ENCODE measurements around the gene LINGO3. TPM values are rescaled to one million over a fixed set of nuclear protein-coding genes. Genes with fewer than 3 reads are reported as not detected.
"Not testable (repeated sequence)": the region's sequence is repeated elsewhere in the genome, so short reads cannot be mapped to it uniquely, and the experiment has no call there.

The LINGO3 gene
- total RNA-seq, 2 donors from 2014 or later: 0.17 TPM; not detected in 1

GRCh38 chr19:2290441-2291184 is 17.3 kb downstream of the LINGO3 start:
- Mint-ChIP-seq H3K4me1 (peaks cover 16% of the 10 kb centered on the region), H3K36me3 (ENCODE audit: low read depth) (no peaks in the 10 kb centered on the region), H3K27ac (no peak overlapping the region), H3K4me3 (peak overlapping the region; percentile 73), H3K9me3 (no peaks in the 10 kb centered on the region), H3K27me3 (no peaks in the 10 kb centered on the region)
- ATAC-seq (replicated peaks): peak; percentile 35

DNA sequence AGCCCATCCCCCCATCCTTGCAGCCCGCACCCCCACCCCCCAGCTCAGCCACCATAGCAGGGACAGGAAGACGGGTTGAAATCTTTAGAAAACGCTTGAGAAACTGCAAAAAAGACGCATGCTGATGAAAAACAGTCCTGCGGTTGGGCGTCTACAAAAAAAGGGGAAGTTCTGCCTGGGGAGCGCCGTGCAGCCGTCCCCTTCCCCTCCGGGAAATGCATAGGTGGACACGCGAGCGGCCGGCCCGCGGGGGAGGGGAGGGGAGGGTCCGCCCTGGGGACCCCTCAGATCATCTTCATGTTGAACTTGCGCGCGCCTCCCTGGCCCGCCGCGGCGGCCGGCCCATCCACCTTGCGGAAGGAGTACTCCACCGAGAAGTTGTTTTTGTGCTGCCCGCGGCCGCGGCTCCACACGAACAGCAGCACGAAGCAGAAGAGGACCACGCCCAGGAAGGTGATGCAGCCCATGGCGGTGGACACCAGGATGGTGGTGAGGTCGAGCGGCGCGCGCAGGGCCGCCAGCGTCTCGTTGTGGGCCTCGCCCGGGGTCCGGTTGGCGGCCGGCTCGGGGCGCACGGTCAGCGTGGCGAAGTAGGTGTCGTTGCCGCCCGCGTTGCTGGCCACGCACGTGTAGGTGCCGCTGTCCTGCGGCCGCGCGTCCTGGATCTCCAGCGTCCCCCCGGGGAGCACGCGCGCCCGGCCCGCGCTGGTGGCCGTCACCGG is 18.1 kb downstream of the LINGO3 start:
- Mint-ChIP-seq H3K4me3 (peak overlapping the region; percentile 73), H3K9me3 (no peaks in the 10 kb centered on the region), H3K27me3 (no peaks in the 10 kb centered on the region), H3K36me3 (ENCODE audit: low read depth) (no peaks in the 10 kb centered on the region), H3K4me1 (peaks cover 16% of the 10 kb centered on the region), H3K27ac (peak overlapping the region; percentile 68)
- peak; percentile 87 for ATAC-seq (replicated peaks)

GRCh38 chr19:2288818-2289713 is 18.9 kb downstream of the LINGO3 start:
- no peaks in the 10 kb centered on the region for H3K27me3 Mint-ChIP-seq
- peaks cover 15% of the 10 kb centered on the region for H3K4me1 Mint-ChIP-seq
- H3K9me3 Mint-ChIP-seq: no peaks in the 10 kb centered on the region
- no peaks in the 10 kb centered on the region for H3K36me3 Mint-ChIP-seq (ENCODE audit: low read depth)
- H3K27ac Mint-ChIP-seq: peak overlapping the region; percentile 68
- peak; percentile 4 for ATAC-seq (replicated peaks)
- peak overlapping the region; percentile 73 for H3K4me3 Mint-ChIP-seq

DNA sequence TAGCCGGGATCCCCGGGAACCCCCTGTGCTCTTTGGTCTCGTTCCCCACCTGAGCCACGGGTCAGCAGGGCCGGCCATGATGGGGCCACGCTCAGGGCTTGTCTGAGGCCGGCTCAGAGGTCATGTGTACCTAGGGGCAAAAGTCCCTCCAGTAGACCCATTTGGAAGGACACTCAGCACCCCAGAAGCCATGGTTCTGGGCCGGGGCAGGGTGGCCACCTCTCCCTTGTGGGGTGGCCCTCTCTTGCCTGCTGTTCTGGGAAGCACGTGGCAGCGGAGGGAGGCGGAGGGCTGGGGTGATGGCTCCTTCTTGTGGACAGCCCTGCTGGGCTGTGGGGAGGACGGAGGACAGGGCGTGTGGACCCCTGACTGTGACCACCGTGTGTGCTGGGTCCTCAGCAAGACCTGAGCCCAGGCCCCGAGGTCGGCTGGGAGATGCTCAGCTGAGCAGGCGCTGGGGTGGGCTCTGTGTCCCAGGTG is 19.6 kb downstream of the LINGO3 start:
- Mint-ChIP-seq H3K36me3 (ENCODE audit: low read depth) (no peaks in the 10 kb centered on the region), H3K4me1 (peaks cover 12% of the 10 kb centered on the region), H3K4me3 (peak overlapping the region; percentile 73), H3K27ac (peak overlapping the region; percentile 68), H3K27me3 (no peaks in the 10 kb centered on the region), H3K9me3 (no peaks in the 10 kb centered on the region)
- ATAC-seq (replicated peaks): no peak

DNA sequence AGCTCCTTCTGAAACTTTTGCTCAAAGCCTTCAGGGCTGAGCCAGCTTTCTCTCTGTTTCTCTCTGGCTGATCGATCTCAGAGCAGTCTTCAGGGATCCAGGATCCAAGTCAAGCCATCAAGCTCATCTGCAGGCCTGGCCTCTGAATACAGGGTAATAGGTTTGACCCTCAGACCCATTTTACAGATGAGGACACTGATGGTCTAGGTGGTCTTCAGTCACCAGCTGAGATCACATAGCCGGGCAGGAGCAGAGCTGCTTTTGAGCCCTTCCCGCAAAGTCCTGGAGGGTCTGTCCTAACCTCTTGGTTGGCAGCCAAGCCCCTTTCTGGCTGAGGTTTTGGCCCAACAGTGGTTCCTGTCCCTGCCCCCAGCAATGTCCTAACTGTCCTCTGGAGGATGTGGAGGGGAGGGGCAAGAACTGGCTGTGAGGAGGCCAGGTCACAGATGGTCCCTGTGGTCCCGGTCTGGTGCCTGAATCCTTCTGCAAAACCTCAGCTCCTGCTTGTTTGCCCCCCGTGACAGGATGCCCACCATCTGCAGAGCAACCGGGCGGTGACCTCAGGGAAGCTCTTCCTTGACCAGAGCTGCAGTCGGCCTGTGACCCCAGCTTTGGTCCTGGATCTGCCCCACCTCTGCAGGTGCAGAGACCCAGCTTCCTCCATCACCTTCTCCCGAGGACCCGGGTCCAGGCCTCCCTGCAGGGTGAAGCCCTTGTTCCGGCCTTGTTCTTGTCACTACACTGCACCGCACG is 20.2 kb downstream of the LINGO3 start:
- H3K9me3 Mint-ChIP-seq: no peaks in the 10 kb centered on the region
- no peaks in the 10 kb centered on the region for H3K36me3 Mint-ChIP-seq (ENCODE audit: low read depth)
- H3K27ac Mint-ChIP-seq: no peak overlapping the region
- no peak for ATAC-seq (replicated peaks)
- no peaks in the 10 kb centered on the region for H3K27me3 Mint-ChIP-seq
- peak overlapping the region; percentile 73 for H3K4me3 Mint-ChIP-seq
- peaks cover 12% of the 10 kb centered on the region for H3K4me1 Mint-ChIP-seq

- no peak for ATAC-seq (replicated peaks)
- Mint-ChIP-seq H3K27ac (no peak overlapping the region), H3K27me3 (no peaks in the 10 kb centered on the region), H3K36me3 (ENCODE audit: low read depth) (no peaks in the 10 kb centered on the region), H3K4me1 (peaks cover 12% of the 10 kb centered on the region), H3K9me3 (no peaks in the 10 kb centered on the region), H3K4me3 (no peak overlapping the region)
Observed at GRCh38 chr19:2286402-2287140, 21.4 kb downstream of the LINGO3 start.

DNA sequence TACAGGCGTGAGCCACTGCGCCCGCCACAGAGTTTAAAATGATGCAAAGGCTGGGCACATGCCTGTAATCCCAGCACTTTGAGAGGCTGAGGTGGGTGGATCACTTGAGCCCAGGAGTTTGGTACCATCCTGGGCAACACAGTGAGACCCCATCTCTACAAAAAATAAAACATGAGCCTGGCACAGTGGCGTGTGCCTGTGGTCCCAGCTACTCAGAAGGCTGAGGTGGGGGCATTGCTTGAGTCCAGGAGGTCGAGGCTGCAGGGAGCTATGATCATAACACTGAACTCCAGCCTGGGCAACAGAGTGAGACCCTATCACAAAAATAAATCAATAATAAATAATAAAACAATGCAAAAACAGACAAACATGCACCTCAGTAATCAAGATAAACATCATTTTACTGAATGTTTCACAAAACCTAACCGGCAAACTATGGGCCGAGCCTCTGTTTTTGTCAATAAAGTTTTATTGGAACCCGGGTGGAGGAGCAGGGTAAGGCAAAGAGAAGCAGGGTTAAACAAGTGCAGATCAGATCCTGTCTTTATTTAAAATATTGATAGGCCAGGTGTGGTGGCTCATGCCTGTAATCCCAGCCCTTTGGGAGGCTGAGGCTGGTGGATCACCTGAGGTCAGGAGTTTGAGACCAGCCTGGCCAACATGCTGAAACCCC is 24.0 kb downstream of the LINGO3 start:
- Mint-ChIP-seq H3K27ac (no peak overlapping the region), H3K9me3 (no peaks in the 10 kb centered on the region), H3K36me3 (ENCODE audit: low read depth) (no peaks in the 10 kb centered on the region), H3K4me3 (no peak overlapping the region), H3K4me1 (peaks cover 6% of the 10 kb centered on the region), H3K27me3 (no peaks in the 10 kb centered on the region)
- ATAC-seq (replicated peaks): no peak

GRCh38 chr19:2282862-2283237 is 25.1 kb downstream of the LINGO3 start:
- ATAC-seq (replicated peaks): no peak
- Mint-ChIP-seq H3K27ac (peak overlapping the region; percentile 50), H3K9me3 (no peaks in the 10 kb centered on the region), H3K36me3 (ENCODE audit: low read depth) (no peaks in the 10 kb centered on the region), H3K4me1 (no peaks in the 10 kb centered on the region), H3K27me3 (no peaks in the 10 kb centered on the region), H3K4me3 (peak overlapping the region; percentile 50)

DNA sequence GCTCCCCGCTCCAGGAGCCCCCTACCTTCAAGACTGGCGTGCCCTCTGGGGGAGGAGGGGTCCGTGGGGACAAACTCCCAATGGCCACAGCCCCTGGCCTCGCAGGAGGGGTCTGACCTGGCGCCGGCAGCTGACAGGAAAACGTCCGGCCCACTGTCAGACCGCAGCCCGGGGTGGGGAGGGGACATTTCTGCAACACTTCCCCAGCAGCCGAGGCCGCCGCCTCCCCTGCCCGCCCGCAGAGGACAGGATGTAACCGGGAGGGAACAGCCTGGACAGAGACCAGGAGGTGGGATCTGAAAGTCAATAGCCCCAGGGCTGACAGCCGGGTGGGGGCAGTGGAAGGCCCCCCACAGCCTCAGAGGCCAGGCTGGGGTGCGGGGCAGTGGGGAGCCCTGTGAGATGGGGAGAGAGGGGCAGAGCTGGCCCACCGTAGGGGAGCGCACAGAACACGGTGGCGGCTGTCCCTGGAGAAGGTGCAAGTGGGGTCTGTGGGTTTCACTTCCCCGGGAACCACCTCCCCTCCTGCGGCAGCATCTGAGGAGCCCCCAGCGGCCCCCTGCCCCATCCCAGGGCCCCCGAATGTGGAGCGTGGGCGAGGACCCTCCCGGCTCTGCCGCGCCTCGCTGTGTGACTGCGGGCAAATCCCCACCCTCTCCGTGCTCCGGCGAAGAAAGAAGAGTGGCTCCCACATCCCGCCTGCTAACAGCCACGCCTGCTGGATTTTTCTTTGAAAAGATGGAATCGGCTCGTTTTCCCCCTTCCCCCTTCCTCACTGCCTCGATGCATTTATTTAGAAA is 25.7 kb downstream of the LINGO3 start, which contains the start of gene PEAK3:
PEAK3 (minus strand) TSS at position 114 of the 800 bp plus-strand sequence. CDS start 1,244 bp downstream, outside the sequence.
- Mint-ChIP-seq H3K4me3 (peak within 1 kb of the TSS; percentile 50), H3K4me1 (no peaks in the 10 kb centered on the region), H3K9me3 (no peaks in the 10 kb centered on the region), H3K36me3 (ENCODE audit: low read depth) (no peaks in the 10 kb centered on the region), H3K27me3 (no peaks in the 10 kb centered on the region), H3K27ac (peak within 1 kb of the TSS; percentile 50)
- ATAC-seq (replicated peaks): peak; percentile 64

GRCh38 chr19:2281265-2282061 is 26.5 kb downstream of the LINGO3 start:
- H3K27me3 Mint-ChIP-seq; H3K9me3 Mint-ChIP-seq; H3K4me1 Mint-ChIP-seq; H3K27ac Mint-ChIP-seq; H3K36me3 Mint-ChIP-seq (ENCODE audit: low read depth); ATAC-seq (replicated peaks): not testable (repeated sequence)
- peak overlapping the region; percentile 50 for H3K4me3 Mint-ChIP-seq

DNA sequence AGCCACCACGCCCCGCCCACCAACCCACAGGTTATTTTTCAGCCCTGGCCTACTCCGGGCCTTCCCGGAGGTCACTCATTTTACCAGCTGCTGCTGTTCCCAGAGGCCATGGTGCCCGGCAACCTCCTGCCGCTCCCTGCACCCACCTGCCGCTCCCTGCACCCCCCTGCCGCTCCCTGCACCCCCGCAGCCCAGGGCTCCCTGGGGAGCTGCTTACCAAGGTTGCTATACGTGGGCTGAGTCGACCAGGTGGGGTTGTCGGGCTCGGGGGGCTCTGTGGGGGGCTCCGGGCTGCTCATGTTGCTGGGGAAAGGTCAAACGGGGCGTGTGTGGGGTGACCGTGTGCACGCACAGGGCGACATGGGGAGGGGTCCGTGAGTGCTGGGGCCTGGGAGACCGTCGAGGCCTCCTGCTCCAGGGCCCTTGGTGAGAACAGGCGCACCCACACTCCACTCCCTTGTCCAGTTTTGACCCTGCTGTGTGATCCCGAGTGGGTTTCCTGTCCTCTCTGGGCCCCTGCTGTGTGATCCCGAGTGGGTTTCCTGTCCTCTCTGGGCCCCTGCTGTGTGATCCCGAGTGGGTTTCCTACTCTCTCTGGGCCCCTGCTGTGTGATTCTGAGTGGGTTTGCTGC is 27.2 kb downstream of the LINGO3 start:
- Mint-ChIP-seq H3K4me3 (no peak overlapping the region), H3K27me3 (no peaks in the 10 kb centered on the region), H3K9me3 (no peaks in the 10 kb centered on the region), H3K27ac (no peak overlapping the region), H3K36me3 (ENCODE audit: low read depth) (no peaks in the 10 kb centered on the region), H3K4me1 (no peaks in the 10 kb centered on the region)
- no peak for ATAC-seq (replicated peaks)

Data from activated T-helper 17 cell treated with anti-CD3 and anti-CD28 coated beads, Interleukin-2, amount 50 U/mL, for 72 hours (primary cell).